Subcutaneous abdominal adipose tissue (tissue), 5 donors: Measurements from ENCODE around the gene MUC6.

Experiments used
- H3K27ac ChIP-seq: one replicate; pipeline ENCODE4 v1.7.0; 2013; ENCODE audit warnings: low read depth, mild to moderate bottlenecking, inconsistent platforms, low read length, moderate library complexity
- H3K27me3 ChIP-seq, 5 donors: one replicate each; pipeline ENCODE4 v1.7.0; 2013; ENCODE audit warnings: low read length in 5 of 5, inconsistent platforms in 1 of 5; ENCODE audit not compliant: control insufficient read depth in 5 of 5, insufficient read depth in 4 of 5
- H3K36me3 ChIP-seq, 5 donors: one replicate each; pipeline ENCODE4 v1.7.0; 2013; ENCODE audit warnings: low read length in 5 of 5; ENCODE audit not compliant: control insufficient read depth in 5 of 5, insufficient read depth in 5 of 5
- H3K4me1 ChIP-seq, 5 donors: one replicate each; pipeline ENCODE4 v1.7.0; 2013; ENCODE audit warnings: low read length in 5 of 5, mild to moderate bottlenecking in 3 of 5, moderate library complexity in 1 of 5; ENCODE audit not compliant: control insufficient read depth in 5 of 5, insufficient read depth in 5 of 5
- H3K4me3 ChIP-seq, 5 donors: one replicate each; pipeline ENCODE4 v1.7.0; 2013; ENCODE audit warnings: low read length in 5 of 5, low read depth in 1 of 5
- H3K9ac ChIP-seq, 5 donors: one replicate each; pipeline ENCODE4 v1.7.0; 2013; ENCODE audit warnings: low read length in 5 of 5, mild to moderate bottlenecking in 4 of 5, moderate library complexity in 3 of 5
- H3K9me3 ChIP-seq, 5 donors: one replicate each; pipeline ENCODE4 v1.7.0; 2013; ENCODE audit warnings: low read length in 5 of 5; ENCODE audit not compliant: control insufficient read depth in 5 of 5
- donor health status: healthy.
- donor health status: healthy.
- donor health status: healthy.
- donor health status: healthy.
- donor health status: healthy.

The MUC6 gene

GRCh38 chr11:1009371-1009770 is 27.1 kb downstream of the MUC6 start:
- H3K4me1 ChIP-seq, result peaks cover 0 to 14% (median 7%) of the 10 kb centered on the region in 5 donors
- H3K27ac ChIP-seq, result no peak overlapping the region
- H3K9me3 ChIP-seq, result no peaks in the 10 kb centered on the region
- H3K9ac ChIP-seq, result no peak overlapping the region
- H3K27me3 ChIP-seq, result no peaks in the 10 kb centered on the region
- no peak overlapping the region for H3K4me3 ChIP-seq
- H3K36me3 ChIP-seq, result peaks cover 0 to 95% (median 73%) of the 10 kb centered on the region in 5 donors

- peaks cover 0 to 100% (median 75%) of the 10 kb centered on the region in 5 donors for H3K36me3 ChIP-seq
- no peaks in the 10 kb centered on the region for H3K9me3 ChIP-seq
- no peak overlapping the region for H3K4me3 ChIP-seq
- H3K4me1 ChIP-seq, result peaks cover 0 to 14% (median 7%) of the 10 kb centered on the region in 5 donors
- no peak overlapping the region for H3K27ac ChIP-seq
- H3K9ac ChIP-seq, result no peak overlapping the region
- H3K27me3 ChIP-seq, result no peaks in the 10 kb centered on the region
These were observed 27.7 kb downstream of the MUC6 start for GRCh38 chr11:1008803-1009145.

GRCh38 chr11:1008001-1008802 is 28.3 kb downstream of the MUC6 start:
- Histone ChIP-seq H3K27me3 (no peaks in the 10 kb centered on the region), H3K36me3 (peaks cover 0 to 99% (median 75%) of the 10 kb centered on the region in 5 donors), H3K27ac (no peak overlapping the region), H3K4me1 (peaks cover 0 to 14% (median 7%) of the 10 kb centered on the region in 5 donors), H3K9me3 (no peaks in the 10 kb centered on the region), H3K4me3 (no peak overlapping the region), H3K9ac (no peak overlapping the region)

GRCh38 chr11:1007279-1007678 is 29.2 kb downstream of the MUC6 start:
- H3K9me3 ChIP-seq, result no peaks in the 10 kb centered on the region
- no peak overlapping the region for H3K4me3 ChIP-seq
- H3K4me1 ChIP-seq, result peaks cover 0 to 14% (median 7%) of the 10 kb centered on the region in 5 donors
- H3K27me3 ChIP-seq, result no peaks in the 10 kb centered on the region
- H3K36me3 ChIP-seq, result peaks cover 0 to 99% (median 82%) of the 10 kb centered on the region in 5 donors
- no peak overlapping the region for H3K27ac ChIP-seq
- H3K9ac ChIP-seq, result no peak overlapping the region

GRCh38 chr11:1006762-1007161 is 29.8 kb downstream of the MUC6 start:
- Histone ChIP-seq H3K27me3 (no peaks in the 10 kb centered on the region), H3K27ac (no peak overlapping the region), H3K4me1 (peaks cover 0 to 14% (median 7%) of the 10 kb centered on the region in 5 donors), H3K4me3 (no peak overlapping the region), H3K36me3 (peaks cover 0 to 99% (median 84%) of the 10 kb centered on the region in 5 donors), H3K9ac (peak overlapping the region in 1 of 5 donors; percentile 22), H3K9me3 (no peaks in the 10 kb centered on the region)

- Histone ChIP-seq H3K9me3 (no peaks in the 10 kb centered on the region), H3K4me1 (peaks cover 0 to 14% (median 7%) of the 10 kb centered on the region in 5 donors), H3K9ac (peak overlapping the region in 1 of 5 donors; percentile 2), H3K27ac (no peak overlapping the region), H3K27me3 (no peaks in the 10 kb centered on the region), H3K36me3 (peaks cover 0 to 99% (median 82%) of the 10 kb centered on the region in 5 donors), H3K4me3 (no peak overlapping the region)
These were observed 30.6 kb downstream of the MUC6 start for GRCh38 chr11:1005928-1006327.

GRCh38 chr11:1003159-1003558 is 33.4 kb downstream of the MUC6 start:
- no peak overlapping the region for H3K4me3 ChIP-seq
- peaks cover 0 to 14% (median 7%) of the 10 kb centered on the region in 5 donors for H3K4me1 ChIP-seq
- H3K36me3 ChIP-seq, result peaks cover 0 to 86% (median 69%) of the 10 kb centered on the region in 5 donors
- no peaks in the 10 kb centered on the region for H3K9me3 ChIP-seq
- H3K27ac ChIP-seq, result no peak overlapping the region
- H3K9ac ChIP-seq, result no peak overlapping the region
- H3K27me3 ChIP-seq, result no peaks in the 10 kb centered on the region

GRCh38 chr11:1002406-1002984 is 34.0 kb downstream of the MUC6 start:
- Histone ChIP-seq H3K4me3 (no peak overlapping the region), H3K9me3 (no peaks in the 10 kb centered on the region), H3K36me3 (peaks cover 0 to 83% (median 65%) of the 10 kb centered on the region in 5 donors), H3K27ac (no peak overlapping the region), H3K4me1 (peaks cover 0 to 14% (median 7%) of the 10 kb centered on the region in 5 donors), H3K9ac (no peak overlapping the region), H3K27me3 (no peaks in the 10 kb centered on the region)

- peaks cover 0 to 11% (median 5%) of the 10 kb centered on the region in 5 donors for H3K4me1 ChIP-seq
- peaks cover 0 to 82% (median 69%) of the 10 kb centered on the region in 5 donors for H3K36me3 ChIP-seq
- H3K4me3 ChIP-seq, result no peak overlapping the region
- no peak overlapping the region for H3K9ac ChIP-seq
- no peak overlapping the region for H3K27ac ChIP-seq
- no peaks in the 10 kb centered on the region for H3K27me3 ChIP-seq
- H3K9me3 ChIP-seq, result no peaks in the 10 kb centered on the region
These were observed 34.7 kb downstream of the MUC6 start for GRCh38 chr11:1001617-1002405.
